GM21360 (cell line): ENCODE measurements around the gene ZNF653.

Experiments
- ATAC-seq: cut with Tn5 transposase; IDR thresholded peaks from one replicate; pipeline ENCODE4 v1.9.1; 2021; ENCODE audit warnings: mild to moderate bottlenecking, moderate library complexity; ENCODE audit not compliant: unreplicated experiment

The ZNF653 gene

DNA sequence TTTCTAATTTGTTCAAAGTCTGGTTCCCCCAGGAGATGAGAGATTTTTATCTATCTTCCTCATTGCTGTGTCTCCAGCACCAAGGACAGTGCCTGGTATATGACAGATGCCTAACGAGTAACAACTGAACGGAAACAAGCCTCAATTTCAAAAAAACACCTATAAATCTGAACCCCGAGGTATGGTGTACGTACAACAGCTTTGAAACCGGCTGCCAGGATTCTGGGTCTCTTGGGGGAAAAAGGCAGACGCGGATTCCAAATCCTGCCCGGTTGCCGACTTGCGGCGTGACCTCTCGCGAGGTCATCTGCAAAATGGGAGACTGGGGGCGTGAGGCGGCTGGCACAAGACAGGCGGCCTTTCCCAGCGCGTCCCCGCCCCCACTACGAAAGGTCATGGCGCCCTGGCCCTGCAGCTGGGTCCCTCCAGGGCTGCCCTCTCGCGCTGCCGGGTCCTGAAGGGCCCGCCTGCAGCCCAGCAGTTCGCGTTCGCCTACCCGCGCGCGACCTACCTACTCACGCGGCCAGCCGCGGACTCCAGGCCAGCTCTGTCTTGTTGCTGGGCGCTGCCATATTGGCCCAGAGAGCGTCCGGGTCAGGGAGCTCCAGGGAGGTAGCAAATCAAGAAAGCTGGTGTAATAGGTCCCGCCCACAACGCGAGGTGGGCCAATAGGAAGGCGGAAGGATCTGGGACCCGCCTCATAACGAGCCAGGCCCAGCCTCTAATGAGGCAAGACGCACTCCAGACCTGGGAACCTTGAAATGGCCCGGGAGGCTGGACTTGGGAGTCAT, 23.1 kb upstream of the ZNF653 start, which contains the start of gene ECSIT:
TSS of gene ECSIT (minus strand) at position 584 of the 791 bp plus-strand sequence. CDS start 9,964 bp downstream, outside the sequence.
- ATAC-seq = peak; percentile 91

DNA sequence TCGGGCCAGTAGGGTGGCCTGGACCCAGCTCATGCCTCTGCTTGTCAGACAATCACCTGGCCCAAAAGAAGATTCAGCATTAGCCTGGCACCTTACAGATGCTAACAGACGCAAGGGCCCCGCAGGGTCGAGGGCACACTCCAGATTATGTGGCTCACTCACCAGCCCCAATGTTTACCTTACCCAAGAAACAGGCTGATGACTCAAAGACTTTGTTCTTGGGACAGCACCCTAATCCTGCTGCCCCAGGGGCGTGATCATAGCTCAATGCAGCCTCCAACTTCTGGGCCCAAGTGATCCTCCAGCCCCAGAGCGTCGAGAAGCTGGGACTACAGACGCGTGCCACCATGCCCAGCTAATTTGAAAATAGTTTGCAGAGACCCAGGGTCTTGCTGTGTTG, 13.5 kb upstream of the ZNF653 start:
- ATAC-seq = no peak

DNA sequence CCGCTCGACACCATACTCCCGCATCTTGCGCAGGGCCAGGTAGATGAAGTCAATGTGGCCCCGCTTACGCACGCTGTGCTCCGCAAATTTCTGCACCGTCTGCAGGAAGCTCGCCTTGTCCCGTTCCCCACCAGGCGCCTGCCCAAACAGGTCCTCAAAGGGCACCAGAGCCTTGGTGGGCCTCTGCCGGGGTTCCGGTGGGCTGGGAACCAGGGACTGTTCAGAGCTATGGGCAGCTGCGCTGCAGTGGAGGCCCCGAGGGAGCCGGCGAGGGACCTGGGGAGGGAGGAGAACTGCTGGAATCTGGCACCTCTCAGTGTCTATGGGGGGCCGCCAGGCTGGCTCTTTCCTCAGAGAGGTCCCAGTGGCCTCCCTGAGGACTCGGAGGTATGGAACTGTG, 8.3 kb upstream of the ZNF653 start:
- ATAC-seq = no peak

DNA sequence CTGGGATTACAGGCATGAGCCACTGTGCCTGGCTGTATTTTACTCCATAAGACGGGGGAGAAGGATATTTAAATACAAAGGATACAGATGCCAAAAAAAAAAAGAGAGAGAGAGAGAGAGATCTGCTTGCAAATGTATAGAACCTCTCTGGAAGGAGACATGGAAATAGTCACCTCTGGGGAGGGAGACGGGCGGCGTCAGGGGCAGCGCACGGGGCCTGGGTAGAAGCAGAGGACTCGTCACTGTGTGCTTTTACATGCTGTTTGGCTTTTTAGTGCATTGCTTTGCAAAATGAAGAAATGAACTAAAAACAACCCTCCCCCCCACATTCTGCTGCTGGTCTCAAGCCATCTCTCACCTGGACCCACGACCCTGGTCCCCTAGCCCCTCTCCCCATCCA, 4.8 kb upstream of the ZNF653 start:
- ATAC-seq = no peak

DNA sequence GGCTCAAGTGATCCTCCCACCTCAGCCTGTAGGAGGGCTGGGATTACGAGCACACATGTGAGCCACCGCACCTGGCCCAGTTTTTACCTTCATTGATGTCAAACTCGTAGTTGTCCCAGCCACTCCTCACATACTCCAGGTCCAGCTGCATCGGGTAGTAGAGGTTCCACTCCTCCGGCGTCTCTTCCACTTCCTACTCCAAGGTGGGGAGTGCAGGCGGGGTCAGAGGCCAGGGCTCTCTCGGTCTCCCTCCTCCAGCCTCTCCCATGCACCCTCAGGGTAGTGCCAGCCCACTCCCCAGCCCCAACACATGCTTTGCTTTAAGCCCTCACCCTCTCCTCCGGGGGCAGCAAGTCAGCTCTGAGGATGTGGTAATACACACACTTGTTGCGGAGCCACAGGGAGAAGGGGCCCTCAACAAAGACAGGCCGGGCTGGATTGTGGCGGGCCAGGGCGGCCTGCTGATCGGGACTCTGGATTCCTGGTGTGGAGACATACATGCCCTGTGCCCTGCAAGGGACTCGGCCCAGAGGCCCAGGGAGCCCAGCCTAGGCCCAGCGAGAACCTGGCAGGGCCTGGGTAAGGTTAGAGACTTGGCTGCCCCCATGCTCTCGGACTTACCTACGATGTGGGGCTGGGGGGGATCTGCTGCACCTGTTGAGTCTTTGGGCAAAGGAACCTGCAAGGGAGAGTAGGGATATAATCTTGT, 1.9 kb upstream of the ZNF653 start:
- ATAC-seq = no peak

DNA sequence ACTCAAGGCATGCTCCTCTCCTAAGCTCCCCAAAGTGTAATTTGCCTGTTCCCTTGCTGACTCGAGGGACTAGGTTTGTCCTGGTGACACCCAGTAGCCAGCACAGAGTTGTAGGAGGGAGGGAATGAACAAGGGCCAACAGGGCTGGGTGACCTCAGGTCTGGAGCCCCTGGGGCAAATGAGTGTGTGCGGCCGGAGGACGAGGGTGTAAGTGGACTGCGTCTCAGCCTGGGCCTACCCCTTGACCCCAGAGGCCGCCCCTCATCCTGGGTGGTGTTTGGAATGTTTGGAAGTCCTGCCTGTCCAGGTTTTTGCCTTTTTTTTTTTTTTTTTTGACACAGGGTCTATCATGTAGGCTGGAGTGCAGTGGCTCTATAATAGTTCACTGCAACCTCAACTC, 1.3 kb upstream of the ZNF653 start:
- no peak for ATAC-seq

DNA sequence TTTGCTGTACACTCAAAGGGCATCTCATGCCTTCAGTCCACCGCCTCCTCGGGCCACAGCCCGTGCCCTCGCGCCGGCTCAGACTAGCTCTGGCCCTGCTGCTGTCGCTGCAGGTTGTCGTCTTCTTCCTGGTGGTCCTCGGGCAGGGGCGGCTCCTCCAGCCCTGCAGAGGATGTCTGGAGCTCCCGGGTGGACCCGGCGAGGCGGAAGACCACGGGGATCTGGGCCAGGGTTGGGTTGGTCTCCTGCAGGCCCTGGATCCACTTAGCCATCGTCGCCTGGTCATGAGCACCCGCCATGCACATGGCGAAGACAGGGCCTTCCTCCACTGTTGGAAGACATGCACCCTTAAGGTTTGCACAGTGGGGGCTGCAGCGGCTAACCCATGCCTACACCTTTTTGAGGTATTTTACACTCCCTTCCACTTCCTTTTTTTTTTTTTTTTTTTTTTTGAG, 489 bp upstream of the ZNF653 start:
- ATAC-seq = peak; percentile 27

DNA sequence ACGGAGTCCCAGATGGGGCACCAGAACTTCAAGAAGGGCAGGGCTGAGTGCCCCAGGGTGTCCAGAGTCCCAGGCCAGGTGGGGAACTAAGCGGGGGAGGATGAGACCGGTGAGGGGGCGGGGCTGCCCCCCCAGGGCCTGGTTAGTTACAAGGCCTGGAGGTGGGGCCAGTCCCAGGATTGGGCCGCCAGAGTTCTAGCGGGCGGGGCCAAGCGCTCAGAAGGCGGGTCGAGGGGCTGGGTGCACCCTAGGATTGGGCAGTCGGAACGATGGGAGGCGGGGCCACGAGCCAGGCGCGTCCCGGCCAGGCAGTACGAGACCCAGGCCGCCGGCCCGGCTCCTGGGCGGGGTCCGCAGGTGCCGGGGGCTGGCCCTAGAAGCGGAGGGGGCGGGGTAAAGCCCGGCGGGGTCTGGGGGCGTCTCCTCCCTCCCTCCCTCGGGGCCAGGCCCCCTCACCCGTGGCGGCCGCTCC, 571 bp downstream of the ZNF653 start:
- ATAC-seq = peak; percentile 89

DNA sequence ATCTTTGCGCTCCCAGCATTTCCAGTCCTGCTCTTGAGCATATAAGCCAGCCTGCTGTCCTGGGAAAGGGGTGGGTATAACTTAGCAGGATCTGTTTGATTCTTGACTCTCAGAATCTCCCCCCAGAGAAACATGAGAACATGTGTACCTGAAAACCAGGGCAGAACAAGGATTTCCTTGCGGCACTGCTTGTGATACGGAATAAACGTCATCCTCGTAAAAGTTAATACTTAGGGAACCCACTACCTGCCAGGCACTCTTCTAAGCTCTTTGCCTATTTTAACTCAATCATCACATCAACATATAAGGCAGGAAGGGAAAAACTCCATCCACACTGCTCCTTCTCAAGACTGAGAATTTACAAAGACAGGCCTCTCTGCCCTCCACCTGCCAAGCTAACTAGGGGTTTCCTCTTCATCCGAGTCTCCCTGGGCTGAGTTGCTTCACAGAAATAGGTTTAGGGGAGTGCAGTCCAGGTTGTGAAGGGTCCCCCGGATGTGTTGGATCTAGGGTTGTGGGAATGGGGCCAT, 1.1 kb downstream of the ZNF653 start:
- ATAC-seq = no peak

DNA sequence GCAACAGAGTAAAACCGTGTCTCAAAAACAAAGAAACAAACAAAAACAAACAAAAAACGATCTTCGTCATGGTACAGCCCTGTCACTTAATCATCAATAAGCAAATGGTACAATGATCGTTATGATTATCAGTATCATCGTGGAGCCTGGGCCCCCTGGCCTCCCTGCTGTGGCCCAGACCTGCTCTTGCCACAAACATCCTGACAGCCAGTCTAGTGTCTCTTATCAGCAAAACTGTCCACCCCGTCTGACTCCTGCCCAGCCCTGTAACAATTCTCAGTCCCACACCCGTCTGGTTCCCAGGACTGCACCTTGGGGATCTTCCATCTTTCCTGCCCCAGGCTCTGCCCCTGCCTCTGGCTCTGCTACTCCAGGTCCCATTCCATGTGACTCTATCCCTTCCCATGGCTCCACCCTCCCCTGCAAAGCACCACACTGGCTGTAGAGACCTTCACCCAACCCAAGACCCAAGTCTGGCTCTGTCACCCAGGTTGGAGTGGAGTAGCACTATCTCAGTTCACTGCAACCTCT, 5.7 kb downstream of the ZNF653 start:
- ATAC-seq = no peak

DNA sequence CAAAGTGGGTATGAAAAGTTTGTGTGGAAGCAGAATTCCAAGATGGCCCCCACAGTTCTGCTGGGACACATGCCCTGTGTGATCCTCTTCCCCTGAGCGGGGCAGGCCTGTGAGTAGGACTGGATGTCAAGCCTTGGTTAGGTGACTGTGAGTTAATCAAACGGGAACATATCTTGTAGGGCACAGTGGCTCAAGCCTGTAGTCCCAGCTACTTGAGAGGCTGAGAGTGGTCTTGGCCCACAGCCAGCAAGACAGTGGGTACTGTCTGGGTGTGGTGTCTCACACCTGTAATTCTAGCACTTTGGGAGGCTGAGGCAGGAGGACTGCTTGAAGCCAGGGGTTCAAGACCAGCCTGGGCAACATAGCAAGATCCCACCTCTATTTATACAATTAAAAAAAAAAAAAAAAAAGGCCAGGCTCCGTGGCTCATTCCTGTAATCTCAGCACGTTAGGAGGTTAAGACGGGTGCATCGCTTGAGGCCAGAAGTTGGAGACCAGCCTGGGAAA, 6.4 kb downstream of the ZNF653 start:
- no peak for ATAC-seq

DNA sequence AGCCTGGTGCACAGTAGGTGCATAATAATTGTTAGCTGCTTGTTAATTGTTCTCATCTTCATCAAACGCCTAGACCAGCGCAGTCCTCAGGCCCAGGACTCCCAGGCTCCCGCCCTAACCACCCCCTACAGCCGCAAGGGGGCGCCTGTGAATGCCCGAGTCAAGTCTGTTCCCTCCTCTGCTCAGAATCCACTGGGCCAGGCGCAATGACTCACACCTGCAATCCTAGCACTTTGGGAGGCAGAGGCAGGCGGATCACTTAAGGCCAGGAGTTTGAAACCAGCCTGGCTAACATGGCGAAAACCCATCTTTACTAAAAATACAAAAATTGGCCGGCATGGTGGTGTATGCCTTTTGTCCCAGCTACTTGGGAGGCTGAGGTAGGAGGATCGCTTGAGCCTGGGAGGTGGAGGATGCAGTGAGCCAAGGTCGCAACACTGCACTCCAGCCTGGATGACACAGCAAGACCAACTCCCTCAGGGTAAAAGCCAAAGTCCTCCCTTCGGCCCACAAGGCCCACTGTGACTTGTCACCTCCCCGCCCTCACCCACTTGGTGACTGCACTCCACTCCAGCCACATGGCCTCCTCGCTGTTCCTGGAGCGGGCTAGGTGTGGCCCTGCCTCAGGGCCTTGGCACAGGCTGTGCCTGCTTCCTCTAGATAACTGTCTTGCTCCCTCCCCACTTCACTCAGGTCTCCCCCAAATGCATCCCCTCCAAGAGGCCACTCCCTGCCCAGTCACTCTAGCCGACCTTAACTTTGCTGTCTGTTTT, 9.1 kb downstream of the ZNF653 start:
- ATAC-seq = no peak

DNA sequence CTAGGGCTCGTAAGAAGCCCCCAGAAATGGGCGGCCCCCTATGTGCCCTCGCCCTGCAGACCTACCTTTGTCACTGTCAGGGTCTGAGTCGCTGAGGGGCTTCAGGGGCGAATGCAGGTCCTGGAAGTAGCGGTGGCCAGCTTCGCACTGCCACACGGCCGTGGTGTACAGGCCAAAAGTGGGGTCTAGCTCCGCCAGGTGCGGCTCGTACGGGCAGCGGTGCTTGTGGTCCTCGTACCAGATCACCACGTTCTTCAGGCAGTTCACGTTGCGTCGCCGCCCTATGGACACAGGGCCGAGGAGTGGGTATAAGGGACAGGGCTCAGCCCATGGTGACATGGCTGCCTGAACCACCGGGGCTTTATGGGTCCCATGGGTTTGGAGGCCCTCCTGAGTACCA, 9.8 kb downstream of the ZNF653 start:
- no peak for ATAC-seq

DNA sequence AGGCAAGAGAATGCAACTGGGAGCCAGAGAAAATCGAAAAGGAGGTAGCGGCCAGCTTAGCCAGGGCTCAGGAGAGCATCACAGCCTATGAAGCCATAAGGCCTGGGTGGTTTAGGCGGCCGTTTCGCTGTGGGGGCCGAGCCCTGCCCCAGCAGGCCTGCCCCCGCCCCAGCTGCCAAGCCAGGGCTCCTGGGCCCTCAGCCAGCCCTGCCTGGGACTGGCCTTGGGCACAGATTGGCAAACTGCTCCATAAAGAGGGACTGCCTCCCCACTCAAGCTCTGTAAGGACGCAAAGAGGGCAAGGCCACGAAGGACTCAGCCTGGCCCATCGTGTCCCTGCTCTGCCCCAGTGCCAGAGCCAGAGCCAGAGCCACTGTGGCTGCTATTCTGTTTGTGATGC, 10.2 kb downstream of the ZNF653 start:
- no peak for ATAC-seq

DNA sequence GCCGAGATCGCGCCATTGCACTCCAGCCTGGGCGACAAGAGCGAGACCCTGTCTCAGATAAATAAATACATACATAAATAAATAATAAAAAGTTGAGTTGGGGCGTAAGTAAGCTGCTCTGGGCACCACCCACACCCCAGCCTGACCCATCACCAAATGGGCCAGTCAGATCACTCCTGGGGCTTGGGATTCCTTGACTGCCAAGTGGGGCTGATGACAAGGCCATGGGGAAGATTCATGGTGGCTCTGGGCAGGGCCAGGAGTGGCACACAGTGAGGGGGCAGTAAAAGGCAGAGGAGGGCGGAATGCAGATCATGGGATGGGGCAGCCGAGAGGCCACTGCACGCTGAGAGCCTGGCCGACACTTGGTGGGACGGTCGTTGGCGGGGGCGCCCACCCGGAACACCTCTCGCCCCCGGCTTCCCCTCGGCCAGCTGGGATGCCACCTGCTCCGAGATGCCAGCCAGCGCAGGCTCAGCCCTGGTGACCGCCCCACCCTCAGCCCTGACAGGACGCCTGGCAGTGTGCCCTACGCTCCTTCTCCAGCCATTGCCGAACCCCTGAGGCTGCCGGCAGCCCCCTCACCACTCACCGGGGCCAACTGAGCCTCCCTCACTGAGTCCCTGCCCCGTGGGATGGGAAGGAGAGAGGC, 10.9 kb downstream of the ZNF653 start:
- ATAC-seq = no peak

DNA sequence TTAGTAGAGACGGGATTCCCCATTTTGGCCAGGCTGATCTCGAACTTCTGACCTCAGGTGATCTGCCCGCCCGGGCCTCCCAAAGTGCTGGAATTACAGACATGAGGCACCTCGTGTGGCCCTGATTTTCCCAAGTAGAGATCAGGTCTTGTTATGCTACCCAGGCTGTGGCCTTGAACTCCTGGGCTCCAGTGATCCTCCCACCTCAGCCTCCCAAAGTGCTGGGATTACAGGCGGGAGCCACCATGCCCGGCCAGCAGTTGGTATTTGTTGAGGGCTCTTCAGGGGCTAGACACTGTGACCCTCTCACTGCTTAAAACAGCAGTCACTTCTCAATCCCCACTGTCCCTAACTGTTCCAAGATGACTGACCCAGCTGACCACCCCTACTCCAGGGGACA, 16.3 kb downstream of the ZNF653 start:
- no peak for ATAC-seq

DNA sequence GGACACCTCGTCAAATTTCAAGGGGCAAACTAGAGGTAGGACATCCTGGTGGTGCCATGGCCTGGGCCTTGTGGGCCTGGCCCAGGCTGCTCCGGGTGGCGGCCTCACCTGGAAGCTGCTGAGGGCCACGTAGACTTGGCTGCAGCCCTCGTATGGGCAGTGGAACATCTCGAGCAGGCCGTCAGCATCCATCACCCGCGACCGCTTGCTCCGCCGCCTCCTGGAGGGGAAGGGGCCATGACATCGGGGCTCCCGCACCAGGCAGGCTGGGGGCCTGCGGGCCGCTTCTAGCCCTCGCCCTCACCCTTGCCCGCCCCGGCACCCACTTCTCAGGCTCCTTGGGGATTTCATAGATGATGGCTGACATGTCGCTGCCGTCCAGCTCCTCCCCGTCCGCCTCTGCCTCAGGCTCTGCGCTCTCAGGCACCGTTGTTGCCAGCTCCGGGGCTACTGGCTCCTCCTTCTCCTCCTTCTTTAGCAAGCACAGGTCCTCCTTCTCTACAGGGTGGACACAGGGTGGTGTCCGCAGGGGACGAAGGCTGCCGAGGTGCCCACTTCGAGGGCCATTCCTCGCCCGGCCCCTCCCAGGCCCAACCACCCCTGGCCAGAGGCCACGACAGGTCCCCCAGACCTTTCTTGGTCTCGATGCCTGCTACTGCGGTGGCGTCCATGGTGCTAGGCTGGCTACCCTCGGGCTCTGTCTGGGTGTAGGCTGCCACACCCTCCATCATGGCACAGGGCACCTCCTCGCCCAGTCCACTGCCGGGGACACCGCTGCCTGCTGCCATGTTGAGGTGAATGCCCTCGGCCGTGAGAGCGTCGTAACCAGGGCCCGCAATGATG, 18.8 kb downstream of the ZNF653 start:
- ATAC-seq = no peak

DNA sequence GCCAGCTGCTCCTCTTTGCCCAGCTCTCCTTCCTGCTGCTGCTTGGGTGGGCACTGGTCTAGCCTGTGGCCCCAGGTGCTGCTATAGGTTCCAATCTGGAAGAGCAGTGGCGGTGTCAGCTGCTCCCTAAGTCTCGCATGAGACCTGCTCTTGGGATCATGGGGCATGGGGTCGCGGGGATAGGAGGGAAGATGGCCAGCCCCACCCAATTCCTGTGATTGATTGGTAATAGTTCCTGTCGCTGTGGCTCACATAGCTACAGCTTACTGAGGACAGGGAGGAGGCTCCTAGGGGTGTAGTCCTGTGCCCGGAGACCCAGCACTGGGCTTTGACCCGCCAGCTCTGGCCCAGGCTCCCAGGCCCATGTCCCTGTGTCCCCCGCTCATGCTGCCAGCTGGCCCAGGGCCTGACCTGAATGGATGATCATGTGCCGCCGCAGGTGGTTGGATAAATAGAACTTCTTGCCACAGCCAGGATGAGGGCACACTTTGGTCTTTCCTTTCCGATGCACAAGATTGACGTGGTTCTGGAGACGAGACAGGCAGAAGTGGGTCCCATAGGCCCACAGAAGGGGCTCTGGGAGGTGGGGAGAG, 20.3 kb downstream of the ZNF653 start:
- no peak for ATAC-seq
